Measurements from ENCODE around the gene ZDHHC4.

ZDHHC4 gene

DNA sequence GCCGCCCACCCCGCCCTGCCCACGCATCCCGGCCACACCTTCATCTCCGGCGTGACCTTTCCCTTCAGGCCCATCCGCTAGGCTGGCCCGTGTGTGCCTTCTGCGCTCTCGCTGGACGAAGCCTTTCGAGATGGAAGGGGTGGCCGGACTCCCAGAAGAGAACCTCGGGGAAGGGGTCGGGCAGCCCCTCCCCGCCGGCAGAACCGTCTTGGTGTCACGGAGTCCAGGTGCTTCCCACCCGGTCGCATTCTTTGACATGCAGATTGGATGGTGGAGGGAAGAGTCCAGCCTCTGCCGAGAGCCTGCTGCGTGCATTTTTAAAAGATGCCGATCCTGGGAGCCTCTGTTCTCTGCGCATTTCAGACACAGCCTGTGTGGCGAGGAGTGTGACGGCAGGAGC lies 30.8 kb downstream of the ZDHHC4 start:
- no peaks in the 10 kb centered on the region for H3K4me1 ChIP-seq (ENCODE audit: control insufficient read depth, insufficient read depth, low read length)
- no CpG with 5 or more reads among the region's 27 CpGs for WGBS (ENCODE audit: insufficient coverage, insufficient read length)
- no peak overlapping the region for H3K4me3 ChIP-seq (ENCODE audit: low read length)
- H3K36me3 ChIP-seq (ENCODE audit: control insufficient read depth, insufficient read depth, low read length) = no peaks in the 10 kb centered on the region
- no peaks in the 10 kb centered on the region for H3K9me3 ChIP-seq (ENCODE audit: control insufficient read depth, insufficient read depth, low read length)
- no peak overlapping the region for H3K27ac ChIP-seq (ENCODE audit: low read length)
- no peak for DNase-seq (ENCODE audit: low read depth, low spot score)
- H3K27me3 ChIP-seq (ENCODE audit: control insufficient read depth, insufficient read depth, low read length) = no peaks in the 10 kb centered on the region

DNA sequence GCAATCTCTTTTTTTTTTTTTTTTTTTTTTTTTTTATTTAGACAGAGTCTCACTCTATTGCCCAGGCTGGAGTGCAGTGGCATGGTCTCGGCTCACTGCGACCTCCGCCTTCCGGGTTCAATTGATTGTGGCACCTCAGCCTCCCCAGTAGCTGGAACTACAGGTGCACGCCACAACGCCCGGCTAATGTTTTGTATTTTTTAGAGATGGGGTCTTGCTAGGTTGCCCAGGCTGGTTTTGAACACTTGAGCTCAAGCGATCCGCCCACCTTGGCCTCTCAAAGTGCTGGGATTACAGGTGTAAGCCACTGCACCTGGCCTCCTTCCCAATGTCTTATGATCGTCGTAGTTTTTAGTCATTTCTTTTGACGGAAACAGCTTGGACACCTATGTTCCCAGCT lies 31.5 kb downstream of the ZDHHC4 start:
- no peaks in the 10 kb centered on the region for H3K36me3 ChIP-seq (ENCODE audit: control insufficient read depth, insufficient read depth, low read length)
- no CpG with 5 or more reads among the region's 12 CpGs for WGBS (ENCODE audit: insufficient coverage, insufficient read length)
- H3K27me3 ChIP-seq (ENCODE audit: control insufficient read depth, insufficient read depth, low read length) = no peaks in the 10 kb centered on the region
- no peak overlapping the region for H3K27ac ChIP-seq (ENCODE audit: low read length)
- peaks cover under 1% of the 10 kb centered on the region; the same call in 1 of the 2 replicates for H3K4me1 ChIP-seq (ENCODE audit: control insufficient read depth, insufficient read depth, low read length)
- H3K9me3 ChIP-seq (ENCODE audit: control insufficient read depth, insufficient read depth, low read length) = no peaks in the 10 kb centered on the region
- H3K4me3 ChIP-seq (ENCODE audit: low read length) = no peak overlapping the region
- DNase-seq (ENCODE audit: low read depth, low spot score) = no peak

DNA sequence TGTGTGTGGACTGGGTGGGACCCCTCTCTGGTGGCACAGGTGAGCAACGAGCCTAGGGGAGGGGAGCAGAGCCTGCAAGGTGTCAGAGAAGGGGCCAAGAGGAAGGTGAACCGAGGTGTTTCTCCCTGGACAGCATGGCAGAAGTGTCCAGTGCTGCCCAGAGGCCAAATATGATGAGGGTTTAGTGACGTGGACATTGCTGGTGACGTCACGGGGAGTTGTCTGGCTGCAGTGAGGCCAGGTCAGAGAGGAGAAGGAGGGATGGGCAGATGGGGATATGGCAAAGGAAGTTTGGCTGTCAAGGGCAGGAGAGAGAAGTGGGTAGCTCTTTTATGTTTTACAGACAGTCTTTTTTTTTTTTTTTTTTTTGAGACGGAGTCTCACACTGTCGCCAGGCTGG lies 35.6 kb downstream of the ZDHHC4 start:
- H3K4me3 ChIP-seq (ENCODE audit: low read length) = no peak overlapping the region
- peaks cover 8% of the 10 kb centered on the region; the same call in 1 of the 2 replicates for H3K4me1 ChIP-seq (ENCODE audit: control insufficient read depth, insufficient read depth, low read length)
- DNase-seq (ENCODE audit: low read depth, low spot score) = no peak
- no peaks in the 10 kb centered on the region for H3K9me3 ChIP-seq (ENCODE audit: control insufficient read depth, insufficient read depth, low read length)
- no peaks in the 10 kb centered on the region for H3K27me3 ChIP-seq (ENCODE audit: control insufficient read depth, insufficient read depth, low read length)
- WGBS (ENCODE audit: insufficient coverage, insufficient read length) = no CpG with 5 or more reads among the region's 7 CpGs
- H3K27ac ChIP-seq (ENCODE audit: low read length) = no peak overlapping the region
- no peaks in the 10 kb centered on the region for H3K36me3 ChIP-seq (ENCODE audit: control insufficient read depth, insufficient read depth, low read length)

GRCh38 chr7:6613706-6614105 lies 36.5 kb downstream of the ZDHHC4 start:
- Histone ChIP-seq H3K9me3 (ENCODE audit: control insufficient read depth, insufficient read depth, low read length) (no peaks in the 10 kb centered on the region), H3K36me3 (ENCODE audit: control insufficient read depth, insufficient read depth, low read length) (no peaks in the 10 kb centered on the region), H3K27ac (ENCODE audit: low read length) (no peak overlapping the region), H3K4me3 (ENCODE audit: low read length) (no peak overlapping the region), H3K27me3 (ENCODE audit: control insufficient read depth, insufficient read depth, low read length) (no peaks in the 10 kb centered on the region), H3K4me1 (ENCODE audit: control insufficient read depth, insufficient read depth, low read length) (peaks cover 8% of the 10 kb centered on the region; the same call in 1 of the 2 replicates)
- no CpG with 5 or more reads among the region's 2 CpGs for WGBS (ENCODE audit: insufficient coverage, insufficient read length)
- DNase-seq (ENCODE audit: low read depth, low spot score) = no peak

- H3K9me3 ChIP-seq (ENCODE audit: control insufficient read depth, insufficient read depth, low read length) = no peaks in the 10 kb centered on the region
- no peak within 1 kb of the TSS for H3K27ac ChIP-seq (ENCODE audit: low read length)
- WGBS (ENCODE audit: insufficient coverage, insufficient read length) = no CpG with 5 or more reads among the region's 91 CpGs
- no peak for DNase-seq (ENCODE audit: low read depth, low spot score)
- H3K4me3 ChIP-seq (ENCODE audit: low read length) = peak within 1 kb of the TSS; percentile 98
- no peaks in the 10 kb centered on the region for H3K27me3 ChIP-seq (ENCODE audit: control insufficient read depth, insufficient read depth, low read length)
- peaks cover 8% of the 10 kb centered on the region; the same call in 1 of the 2 replicates for H3K4me1 ChIP-seq (ENCODE audit: control insufficient read depth, insufficient read depth, low read length)
- no peaks in the 10 kb centered on the region for H3K36me3 ChIP-seq (ENCODE audit: control insufficient read depth, insufficient read depth, low read length)
These were observed 37.9 kb downstream of the ZDHHC4 start, which contains the start of gene ZNF853 for GRCh38 chr7:6614953-6615722. TSS of gene ZNF853 (plus strand) at chr7:6615610. CDS start at chr7:6616175, 565 bp downstream.

DNA sequence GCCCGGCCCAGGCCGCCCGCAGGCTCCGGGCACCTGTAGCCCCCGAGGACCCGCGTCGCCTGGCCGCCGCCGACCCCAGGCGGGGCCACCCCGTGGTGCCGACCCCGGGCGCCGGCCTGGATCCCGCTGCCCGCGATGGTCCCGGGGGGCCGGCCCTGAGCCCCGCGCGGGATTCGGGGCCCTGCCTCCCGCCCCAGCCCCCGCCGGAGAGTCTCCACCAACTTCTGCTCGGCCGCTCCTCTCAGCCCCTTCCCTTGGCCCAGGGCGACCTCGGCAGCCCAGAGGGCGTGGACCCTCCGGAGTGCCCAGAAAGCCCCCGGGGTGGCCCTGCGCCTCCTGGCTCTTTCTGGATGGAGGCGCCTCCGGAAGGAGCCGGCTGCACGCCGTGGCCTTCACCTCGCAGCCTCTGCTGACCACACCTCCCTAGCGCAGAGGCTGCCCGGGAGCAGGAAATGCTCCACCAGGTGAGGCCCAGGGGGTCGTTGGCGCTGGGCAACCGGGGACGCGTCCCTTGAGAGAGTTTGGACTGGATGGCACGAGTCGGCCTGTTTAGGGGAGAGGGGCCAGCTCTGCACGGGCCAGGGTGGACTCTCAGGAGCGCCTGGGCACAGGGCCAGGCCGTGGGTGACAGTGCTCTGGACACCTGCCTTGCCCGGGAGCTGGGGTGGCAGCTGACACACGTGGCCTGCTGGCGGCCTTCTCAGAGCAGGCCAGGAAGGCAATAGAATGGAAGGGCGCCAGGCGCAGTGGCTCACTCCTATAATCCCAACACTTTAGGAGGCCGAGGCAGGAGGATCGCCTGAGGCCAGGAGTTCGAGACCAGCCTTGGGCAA lies 38.7 kb downstream of the ZDHHC4 start:
- H3K4me3 ChIP-seq (ENCODE audit: low read length) = peak overlapping the region; percentile 60
- no peak for DNase-seq (ENCODE audit: low read depth, low spot score)
- no CpG with 5 or more reads among the region's 63 CpGs for WGBS (ENCODE audit: insufficient coverage, insufficient read length)
- H3K27me3 ChIP-seq (ENCODE audit: control insufficient read depth, insufficient read depth, low read length) = no peaks in the 10 kb centered on the region
- peaks cover 8% of the 10 kb centered on the region; the same call in 1 of the 2 replicates for H3K4me1 ChIP-seq (ENCODE audit: control insufficient read depth, insufficient read depth, low read length)
- H3K9me3 ChIP-seq (ENCODE audit: control insufficient read depth, insufficient read depth, low read length) = no peaks in the 10 kb centered on the region
- no peak overlapping the region for H3K27ac ChIP-seq (ENCODE audit: low read length)
- H3K36me3 ChIP-seq (ENCODE audit: control insufficient read depth, insufficient read depth, low read length) = no peaks in the 10 kb centered on the region

- no peak for DNase-seq (ENCODE audit: low read depth, low spot score)
- H3K27ac ChIP-seq (ENCODE audit: low read length) = no peak overlapping the region
- WGBS (ENCODE audit: insufficient coverage, insufficient read length) = no CpG with 5 or more reads among the region's 20 CpGs
- H3K27me3 ChIP-seq (ENCODE audit: control insufficient read depth, insufficient read depth, low read length) = no peaks in the 10 kb centered on the region
- H3K36me3 ChIP-seq (ENCODE audit: control insufficient read depth, insufficient read depth, low read length) = peaks cover 10% of the 10 kb centered on the region
- peaks cover 8% of the 10 kb centered on the region; the same call in 1 of the 2 replicates for H3K4me1 ChIP-seq (ENCODE audit: control insufficient read depth, insufficient read depth, low read length)
- no peaks in the 10 kb centered on the region for H3K9me3 ChIP-seq (ENCODE audit: control insufficient read depth, insufficient read depth, low read length)
- no peak overlapping the region for H3K4me3 ChIP-seq (ENCODE audit: low read length)
These were observed 39.8 kb downstream of the ZDHHC4 start for GRCh38 chr7:6616854-6617643.

DNA sequence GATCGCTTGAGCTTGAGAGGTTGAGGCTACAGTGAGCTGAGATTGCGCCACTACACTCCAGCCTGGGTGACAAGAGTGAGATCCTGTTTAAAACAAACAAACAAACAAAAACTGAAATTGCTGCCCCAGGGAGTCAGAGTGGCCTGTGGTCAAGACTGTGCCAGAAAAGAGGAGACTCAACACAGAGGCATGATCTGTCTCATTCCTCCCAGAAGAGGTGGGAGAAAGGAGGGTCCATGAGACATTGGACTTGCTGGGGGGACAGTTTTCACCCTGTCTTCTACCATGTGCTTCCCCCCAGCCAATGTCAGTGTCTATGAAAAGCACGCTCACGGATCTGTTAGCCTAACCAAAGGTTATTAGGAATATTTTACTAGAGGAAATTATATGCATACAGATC lies 41.4 kb downstream of the ZDHHC4 start:
- H3K27ac ChIP-seq (ENCODE audit: low read length) = no peak overlapping the region
- H3K36me3 ChIP-seq (ENCODE audit: control insufficient read depth, insufficient read depth, low read length) = peaks cover 18% of the 10 kb centered on the region
- no peaks in the 10 kb centered on the region for H3K9me3 ChIP-seq (ENCODE audit: control insufficient read depth, insufficient read depth, low read length)
- peaks cover 8% of the 10 kb centered on the region; the same call in 1 of the 2 replicates for H3K4me1 ChIP-seq (ENCODE audit: control insufficient read depth, insufficient read depth, low read length)
- H3K27me3 ChIP-seq (ENCODE audit: control insufficient read depth, insufficient read depth, low read length) = no peaks in the 10 kb centered on the region
- WGBS (ENCODE audit: insufficient coverage, insufficient read length) = no CpG with 5 or more reads among the region's 4 CpGs
- no peak for DNase-seq (ENCODE audit: low read depth, low spot score)
- no peak overlapping the region for H3K4me3 ChIP-seq (ENCODE audit: low read length)

DNA sequence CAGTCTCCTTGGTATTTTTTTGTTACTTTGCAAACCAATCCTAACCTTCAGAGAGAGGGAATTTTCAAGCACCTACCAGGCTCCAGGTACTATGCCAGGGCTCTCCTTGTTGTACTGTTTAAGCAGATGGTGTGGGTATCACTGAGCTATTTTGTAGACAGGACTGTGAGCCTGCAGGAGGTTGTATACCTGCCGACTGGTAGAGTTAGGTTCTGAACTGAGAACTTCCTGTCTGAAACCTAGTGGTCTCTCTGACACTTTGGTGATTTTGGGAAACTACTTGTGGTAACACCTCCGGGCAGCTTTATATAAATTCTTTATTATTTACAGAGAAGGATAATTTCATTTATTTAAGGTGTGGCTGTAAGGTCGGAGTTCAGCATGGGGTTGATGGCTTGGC lies 42.7 kb downstream of the ZDHHC4 start:
- Histone ChIP-seq H3K27me3 (ENCODE audit: control insufficient read depth, insufficient read depth, low read length) (no peaks in the 10 kb centered on the region), H3K36me3 (ENCODE audit: control insufficient read depth, insufficient read depth, low read length) (peaks cover 18% of the 10 kb centered on the region), H3K9me3 (ENCODE audit: control insufficient read depth, insufficient read depth, low read length) (no peaks in the 10 kb centered on the region), H3K27ac (ENCODE audit: low read length) (no peak overlapping the region), H3K4me3 (ENCODE audit: low read length) (no peak overlapping the region), H3K4me1 (ENCODE audit: control insufficient read depth, insufficient read depth, low read length) (0 out of 2 replicates have a peak, but pooled peaks cover 1% of the 10 kb centered on the region)
- no CpG with 5 or more reads among the region's 3 CpGs for WGBS (ENCODE audit: insufficient coverage, insufficient read length)
- DNase-seq (ENCODE audit: low read depth, low spot score) = no peak

Measured in iPS DF 6.9 (cell line).